Suprapubic skin (tissue), 4 donors: Measurements from ENCODE around the gene SYNE1.
"Not testable (repeated sequence)": the region's sequence is repeated elsewhere in the genome, so short reads cannot be mapped to it uniquely, and the experiment has no call there.

Experiments used
- CTCF ChIP-seq, 2 donors: fragments of 200-600 bp in 1 of 2; fragments of 450-650 bp in 1 of 2; sonication (generic) in 1 of 2; IDR thresholded peaks; one replicate each; pipeline ENCODE4 v1.5.1; 2016 to 2019; ENCODE audit warnings: antibody characterized with exemption in 2 of 2, mild to moderate bottlenecking in 1 of 2, moderate library complexity in 1 of 2
- EP300 ChIP-seq: sonication (generic); formaldehyde crosslinking; IDR thresholded peaks from one replicate; pipeline ENCODE4 v1.6.1; 2017; ENCODE audit warnings: antibody characterized with exemption
- POLR2A ChIP-seq, 2 donors: fragments of 450-650 bp; IDR thresholded peaks; one replicate each; pipeline ENCODE4 v1.6.1; 2017; ENCODE audit warnings: antibody characterized with exemption in 2 of 2, mild to moderate bottlenecking in 2 of 2, moderate library complexity in 2 of 2
- POLR2AphosphoS5 ChIP-seq, 3 donors: sonication (generic); formaldehyde crosslinking; IDR thresholded peaks; one replicate each; pipeline ENCODE4 v1.6.1; 2017; ENCODE audit warnings: antibody characterized with exemption in 3 of 3

GRCh38 chr6:152490971-152491378, 146.2 kb downstream of the SYNE1 start:
- TF ChIP-seq CTCF (IDR thresholded peaks at IDR 0.05); POLR2A (IDR thresholded peaks at IDR 0.05); EP300; POLR2AphosphoS5 (IDR thresholded peaks at IDR 0.05): not testable (repeated sequence)
